Iris pigment epithelial cell (primary cell): ENCODE results near the gene RRP12.

Source experiments
- DNase-seq: peaks from one replicate; pipeline ENCODE4 v3.0.0-alpha.2; 2011; ENCODE audit warnings: low read depth

Gene RRP12

GRCh38 chr10:97335188-97335619 lies 65.9 kb downstream of the RRP12 start:
- DNase-seq = no peak

- peak; percentile 92 for DNase-seq
Measured at GRCh38 chr10:97334370-97335175, 66.6 kb downstream of the RRP12 start, which contains the start of gene FRAT2. Gene FRAT2, minus strand, starts transcription at chr10:97334729. Its CDS starts 157 bp downstream, at chr10:97334572.

- peak; percentile 69 for DNase-seq
Measured at GRCh38 chr10:97333601-97334369, 67.4 kb downstream of the RRP12 start.

- DNase-seq = no peak
Measured at GRCh38 chr10:97333351-97333600, 67.9 kb downstream of the RRP12 start.

- DNase-seq = peak; percentile 78
Measured at GRCh38 chr10:97332591-97333350, 68.4 kb downstream of the RRP12 start.

- DNase-seq = no peak
Measured at GRCh38 chr10:97331153-97331703, 69.9 kb downstream of the RRP12 start.

- DNase-seq = no peak
Measured at GRCh38 chr10:97329766-97330165, 71.4 kb downstream of the RRP12 start.

- no peak for DNase-seq
Measured at GRCh38 chr10:97328646-97329453, 72.3 kb downstream of the RRP12 start.

GRCh38 chr10:97327348-97328294 lies 73.5 kb downstream of the RRP12 start:
- no peak for DNase-seq

- no peak for DNase-seq
Measured at GRCh38 chr10:97325754-97326153, 75.4 kb downstream of the RRP12 start.

- DNase-seq = no peak
Measured at GRCh38 chr10:97323501-97323900, 77.6 kb downstream of the RRP12 start.

GRCh38 chr10:97321804-97322190 lies 79.3 kb downstream of the RRP12 start:
- DNase-seq = no peak

GRCh38 chr10:97321032-97321803 lies 79.9 kb downstream of the RRP12 start:
- DNase-seq = no peak

- DNase-seq = no peak
Measured at GRCh38 chr10:97320480-97321031, 80.6 kb downstream of the RRP12 start.

GRCh38 chr10:97319671-97320479 lies 81.3 kb downstream of the RRP12 start:
- peak; percentile 23 for DNase-seq

- peak; percentile 90 for DNase-seq
Measured at GRCh38 chr10:97318772-97319651, 82.1 kb downstream of the RRP12 start, which contains the start of gene FRAT1. Gene FRAT1, plus strand, starts transcription at chr10:97319271. Its CDS starts 183 bp downstream, at chr10:97319454.

- no peak for DNase-seq
Measured at GRCh38 chr10:97314671-97315070, 86.5 kb downstream of the RRP12 start.
